ENCODE data around the gene LMO7.

Gene LMO7

DNA sequence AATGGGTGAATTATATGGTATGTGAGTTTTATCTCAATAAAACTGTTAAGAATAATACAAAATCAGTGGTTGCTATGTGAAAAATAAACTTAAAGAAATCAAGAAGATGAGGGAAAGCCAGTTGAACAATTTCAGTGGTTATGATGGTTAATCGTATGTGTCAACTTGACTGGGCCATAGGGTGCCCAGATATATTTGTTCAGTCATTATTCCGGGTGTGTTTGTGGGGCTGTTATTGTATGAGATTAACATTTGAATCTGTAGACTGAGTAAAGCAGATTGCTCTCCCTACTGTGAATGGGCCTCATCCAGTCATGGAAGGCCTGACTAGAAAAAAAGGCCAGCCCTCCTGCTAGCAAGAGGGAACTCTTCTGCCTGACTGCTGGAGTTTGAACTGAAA, 109.3 kb downstream of the LMO7 start:
- DNase-seq (ENCODE audit: low read depth), result no peak
- TF ChIP-seq, protein P1, sequence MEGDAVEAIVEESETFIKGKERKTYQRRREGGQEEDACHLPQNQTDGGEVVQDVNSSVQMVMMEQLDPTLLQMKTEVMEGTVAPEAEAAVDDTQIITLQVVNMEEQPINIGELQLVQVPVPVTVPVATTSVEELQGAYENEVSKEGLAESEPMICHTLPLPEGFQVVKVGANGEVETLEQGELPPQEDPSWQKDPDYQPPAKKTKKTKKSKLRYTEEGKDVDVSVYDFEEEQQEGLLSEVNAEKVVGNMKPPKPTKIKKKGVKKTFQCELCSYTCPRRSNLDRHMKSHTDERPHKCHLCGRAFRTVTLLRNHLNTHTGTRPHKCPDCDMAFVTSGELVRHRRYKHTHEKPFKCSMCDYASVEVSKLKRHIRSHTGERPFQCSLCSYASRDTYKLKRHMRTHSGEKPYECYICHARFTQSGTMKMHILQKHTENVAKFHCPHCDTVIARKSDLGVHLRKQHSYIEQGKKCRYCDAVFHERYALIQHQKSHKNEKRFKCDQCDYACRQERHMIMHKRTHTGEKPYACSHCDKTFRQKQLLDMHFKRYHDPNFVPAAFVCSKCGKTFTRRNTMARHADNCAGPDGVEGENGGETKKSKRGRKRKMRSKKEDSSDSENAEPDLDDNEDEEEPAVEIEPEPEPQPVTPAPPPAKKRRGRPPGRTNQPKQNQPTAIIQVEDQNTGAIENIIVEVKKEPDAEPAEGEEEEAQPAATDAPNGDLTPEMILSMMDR (conservative IDR thresholded peaks at IDR 0.05; ENCODE audit: low read depth, low read length), result no peak
- H3K4me3 ChIP-seq (ENCODE audit: low read depth, low read length), result no peak overlapping the region

DNA sequence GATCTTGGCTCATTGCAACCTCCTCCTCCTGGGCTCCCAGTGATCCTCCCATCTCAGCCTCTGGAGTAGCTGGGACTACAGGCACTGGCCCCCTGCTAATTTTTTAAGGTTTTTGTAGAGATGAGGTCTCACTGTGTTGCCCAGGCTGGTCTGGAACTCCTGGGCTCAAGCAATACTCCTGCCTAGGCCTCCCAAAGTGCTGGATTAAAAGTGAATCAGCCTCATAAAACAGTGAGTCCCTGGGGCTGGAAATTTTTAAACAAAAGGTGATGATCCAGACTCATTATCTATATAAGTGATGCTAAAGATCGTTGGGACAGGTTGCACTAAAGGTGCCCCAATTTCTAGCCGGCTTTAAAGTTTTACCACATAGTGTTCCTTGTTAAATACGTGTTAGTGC, 112.7 kb downstream of the LMO7 start:
- H3K4me3 ChIP-seq (ENCODE audit: low read depth, low read length), result no peak overlapping the region
- TF ChIP-seq, protein P1 (conservative IDR thresholded peaks at IDR 0.05; ENCODE audit: low read depth, low read length), result no peak
- DNase-seq (ENCODE audit: low read depth), result no peak

DNA sequence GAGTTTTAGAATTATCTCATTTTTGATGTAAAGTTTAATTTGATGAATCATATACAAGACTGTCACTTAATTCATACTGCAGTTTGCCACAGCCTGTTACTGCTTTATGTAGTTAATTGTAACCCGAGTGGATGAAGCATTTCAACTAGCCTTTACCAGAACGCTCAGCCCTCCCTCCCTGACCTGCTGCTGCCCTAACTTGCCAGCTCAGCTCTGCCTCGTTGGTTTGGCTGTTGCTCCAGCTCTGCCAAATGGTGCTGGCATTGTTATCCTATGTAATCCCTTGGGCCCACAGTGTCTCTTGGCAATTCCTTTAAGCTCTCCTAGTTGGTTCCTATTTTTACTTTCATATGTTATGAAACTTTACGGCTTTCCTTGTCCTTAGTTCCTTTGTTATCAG, 113.3 kb downstream of the LMO7 start:
- TF ChIP-seq, protein P1 (conservative IDR thresholded peaks at IDR 0.05; ENCODE audit: low read depth, low read length), result no peak
- no peak for DNase-seq (ENCODE audit: low read depth)
- no peak overlapping the region for H3K4me3 ChIP-seq (ENCODE audit: low read depth, low read length)

DNA sequence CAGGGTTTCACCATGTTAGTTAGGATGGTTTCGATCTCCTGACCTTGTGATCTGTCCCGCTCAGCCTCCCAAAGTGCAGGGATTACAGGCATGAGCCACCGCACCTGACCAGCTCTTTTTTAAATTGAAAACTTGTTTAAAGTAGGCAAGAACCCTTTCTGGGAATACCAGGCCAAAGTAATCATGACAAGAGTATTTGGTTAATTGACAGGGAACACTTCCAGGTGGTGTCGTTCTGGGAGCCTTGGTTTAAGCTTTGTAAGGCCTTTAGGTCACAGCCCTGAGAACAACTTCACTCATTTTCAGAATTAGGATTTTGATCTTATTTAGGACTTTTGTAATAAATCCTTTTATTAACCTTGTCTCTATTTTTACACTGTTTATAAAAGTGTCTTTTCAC, 115.2 kb downstream of the LMO7 start:
- no peak overlapping the region for H3K4me3 ChIP-seq (ENCODE audit: low read depth, low read length)
- DNase-seq (ENCODE audit: low read depth), result no peak
- TF ChIP-seq, protein P1 (conservative IDR thresholded peaks at IDR 0.05; ENCODE audit: low read depth, low read length), result no peak

DNA sequence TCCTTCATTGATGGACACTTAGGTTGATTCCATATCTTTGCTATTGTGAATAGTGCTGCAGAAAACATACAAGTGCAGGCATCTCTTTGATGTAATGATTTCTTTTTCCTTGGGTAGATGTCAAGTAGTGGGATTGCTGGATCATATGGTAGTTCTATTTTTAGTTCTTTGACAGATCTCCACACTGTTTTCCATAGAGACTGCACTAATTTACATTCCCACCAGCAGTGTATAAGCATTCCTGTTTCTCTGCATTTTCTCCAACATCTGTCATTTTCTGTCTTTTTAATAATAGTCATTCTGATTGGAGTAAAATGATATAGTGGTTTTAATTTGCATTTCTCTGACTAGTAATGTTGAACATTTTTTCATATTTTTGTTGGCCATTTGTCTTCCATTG, 116.7 kb downstream of the LMO7 start:
- no peak for DNase-seq (ENCODE audit: low read depth)
- TF ChIP-seq, protein P1 (conservative IDR thresholded peaks at IDR 0.05; ENCODE audit: low read depth, low read length), result no peak
- H3K4me3 ChIP-seq (ENCODE audit: low read depth, low read length), result no peak overlapping the region

DNA sequence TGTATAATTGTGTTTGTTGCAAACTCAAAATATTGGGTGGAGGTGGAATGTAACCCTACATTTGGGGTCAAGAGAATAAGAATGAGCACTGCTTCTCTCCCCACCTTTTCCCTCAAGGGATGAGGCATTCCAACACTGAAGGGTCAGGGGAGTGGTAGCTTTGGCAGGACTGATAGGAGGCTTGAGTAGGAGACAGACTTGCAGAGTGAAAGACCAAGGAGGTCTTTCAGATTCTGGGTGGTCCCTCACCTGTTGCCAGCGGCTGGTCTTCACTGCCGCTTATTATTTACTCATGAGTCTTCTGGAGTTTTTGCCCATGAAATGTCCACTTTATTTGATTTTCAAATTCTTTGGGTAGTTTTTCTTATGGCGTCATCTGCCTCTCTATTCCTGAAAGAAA, 118.8 kb downstream of the LMO7 start:
- TF ChIP-seq, protein P1 (conservative IDR thresholded peaks at IDR 0.05; ENCODE audit: low read depth, low read length), result no peak
- no peak for DNase-seq (ENCODE audit: low read depth)
- H3K4me3 ChIP-seq (ENCODE audit: low read depth, low read length), result no peak overlapping the region

DNA sequence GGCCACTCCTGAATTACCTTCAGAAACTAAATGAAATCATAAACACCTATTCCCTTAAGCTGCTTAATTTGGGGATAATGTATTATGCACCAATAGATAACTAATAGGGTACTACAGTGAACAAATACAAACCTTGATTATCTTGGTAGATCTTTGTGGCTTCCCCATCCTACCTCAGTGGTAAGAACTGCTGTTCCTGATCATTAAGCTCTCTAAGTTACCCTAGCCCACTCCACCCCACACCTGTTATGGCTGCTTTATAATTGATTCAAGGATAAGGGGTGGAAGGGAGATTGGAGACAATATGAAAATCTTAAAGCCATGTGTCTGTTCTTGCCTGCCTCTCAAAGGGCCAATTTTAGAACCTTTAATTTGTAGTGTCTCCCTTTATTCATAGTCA, 121.2 kb downstream of the LMO7 start:
- DNase-seq (ENCODE audit: low read depth), result no peak
- no peak overlapping the region for H3K4me3 ChIP-seq (ENCODE audit: low read depth, low read length)
- TF ChIP-seq, protein P1 (conservative IDR thresholded peaks at IDR 0.05; ENCODE audit: low read depth, low read length), result no peak
